ENCODE results near the gene CLIP2.
A peak's percentile ranks its signal among the peaks of the same experiment; 100 is the strongest.
"Not testable (repeated sequence)": the region's sequence is repeated elsewhere in the genome, so short reads cannot be mapped to it uniquely, and the experiment has no call there.

CLIP2 gene

DNA sequence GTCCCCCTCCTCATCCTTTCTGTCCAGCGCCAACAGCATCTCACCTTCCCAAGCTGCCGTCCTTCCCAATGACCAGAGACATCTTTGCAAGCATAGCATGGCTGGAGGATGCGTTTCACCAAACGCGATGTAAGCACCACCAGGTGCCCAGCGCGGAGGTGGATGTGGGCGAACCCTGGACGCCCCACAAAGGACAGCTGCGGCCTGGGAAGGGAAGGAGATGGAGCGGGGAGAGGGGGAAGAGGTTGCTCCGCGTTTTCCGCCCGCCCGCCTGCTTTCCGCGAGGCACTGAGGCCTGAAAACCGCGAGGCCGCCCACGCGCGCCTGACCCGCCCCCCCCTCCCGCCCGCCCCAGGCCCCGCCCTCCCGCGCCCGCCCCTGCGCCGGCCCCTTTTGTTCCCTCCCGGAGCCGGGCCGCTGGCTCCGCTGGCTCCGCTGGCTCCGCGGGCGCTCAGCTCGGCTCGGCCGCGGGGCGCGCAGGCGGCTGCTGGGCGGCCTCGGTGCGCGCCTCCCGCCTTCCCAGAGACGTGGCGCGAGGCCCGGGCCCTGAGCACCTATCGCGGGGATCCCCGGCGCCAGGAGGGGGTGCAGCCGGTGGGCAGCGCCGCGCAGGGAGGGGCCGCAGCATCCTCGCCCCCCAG, at the start of gene CLIP2:
CLIP2 (plus strand) TSS at position 390 of the 641 bp plus-strand sequence. CDS start 28,140 bp downstream, outside the sequence.
- peak; percentile 50 to 72 for DNase-seq (ENCODE audit: low read depth in 2 of 2)

DNA sequence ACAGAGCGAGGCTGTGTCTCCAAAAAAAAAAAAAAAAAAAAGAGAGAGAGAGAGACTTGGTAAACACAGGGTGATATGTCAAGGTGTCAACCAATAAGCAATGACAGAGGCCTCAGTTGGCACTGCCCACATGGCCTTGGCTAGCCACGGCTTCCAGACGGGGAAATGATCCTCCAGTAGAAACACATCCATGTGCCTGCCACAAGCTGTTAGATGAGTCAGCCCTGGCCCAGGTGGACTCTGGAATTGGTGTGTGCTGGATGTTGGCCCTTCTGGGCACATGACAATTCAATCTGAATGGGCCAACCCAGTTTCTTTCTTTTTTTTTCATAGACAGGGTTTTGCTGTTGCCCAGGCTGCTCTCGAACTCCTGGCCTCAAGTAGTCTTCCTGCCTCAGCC, 48.7 kb upstream of the CLIP2 start:
- DNase-seq (ENCODE audit: low read depth in 2 of 2): no peak

DNA sequence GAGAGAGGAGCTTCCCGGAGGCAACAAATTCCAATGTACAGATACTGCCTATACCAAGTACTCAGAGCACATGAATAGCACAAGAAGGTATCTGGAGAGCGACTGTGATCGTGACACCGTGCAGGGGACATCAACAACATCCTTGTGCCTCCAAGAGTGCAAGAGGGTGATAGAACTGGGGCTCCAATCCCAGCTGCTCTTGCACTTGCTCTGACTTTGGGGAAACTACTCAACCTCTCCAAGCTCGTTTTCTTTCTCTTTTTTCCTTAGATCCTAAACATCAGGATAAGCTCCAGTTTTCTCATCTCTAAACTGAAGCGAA, 47.1 kb upstream of the CLIP2 start:
- DNase-seq (ENCODE audit: low read depth in 2 of 2): no peak

DNA sequence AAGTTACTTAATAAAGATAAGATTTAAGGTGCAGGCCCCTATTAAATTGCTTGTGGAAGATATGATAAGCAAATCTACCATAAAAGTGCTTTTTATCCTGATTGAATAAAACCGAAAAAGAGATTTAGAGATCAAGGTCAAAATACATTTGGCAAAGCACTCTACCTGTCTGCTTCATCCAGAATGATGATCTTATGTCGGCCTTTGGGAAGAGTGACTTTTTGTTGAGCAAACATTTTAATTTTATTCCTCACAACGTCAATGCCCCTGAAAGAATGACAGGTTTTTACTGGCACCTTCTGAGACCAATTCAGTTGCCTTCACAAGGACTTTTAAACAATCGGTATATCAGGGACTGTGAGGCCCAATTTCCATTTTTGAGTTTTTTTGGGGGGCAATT, 42.7 kb upstream of the CLIP2 start:
- DNase-seq (ENCODE audit: low read depth in 2 of 2): no peak

DNA sequence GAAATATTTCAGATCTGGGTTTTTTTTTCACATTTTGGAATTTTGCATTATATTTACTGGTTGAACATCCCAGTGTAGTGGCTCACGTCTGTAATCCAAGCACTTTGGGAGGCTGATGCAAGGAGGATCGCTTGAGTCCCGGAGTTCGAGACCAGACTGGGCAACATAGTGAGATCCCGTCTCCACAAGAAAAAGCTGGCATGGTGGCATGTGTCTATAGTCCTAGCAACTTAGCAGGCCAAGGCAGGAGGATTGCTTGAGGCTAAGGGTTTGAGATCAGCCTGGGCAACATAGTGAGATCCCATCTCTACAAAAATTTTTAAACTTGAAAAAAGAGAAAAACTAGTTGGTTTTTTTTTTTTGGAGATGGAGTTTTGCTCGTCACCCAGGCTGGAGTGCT, 41.1 kb upstream of the CLIP2 start:
- DNase-seq (ENCODE audit: low read depth in 2 of 2): no peak

DNA sequence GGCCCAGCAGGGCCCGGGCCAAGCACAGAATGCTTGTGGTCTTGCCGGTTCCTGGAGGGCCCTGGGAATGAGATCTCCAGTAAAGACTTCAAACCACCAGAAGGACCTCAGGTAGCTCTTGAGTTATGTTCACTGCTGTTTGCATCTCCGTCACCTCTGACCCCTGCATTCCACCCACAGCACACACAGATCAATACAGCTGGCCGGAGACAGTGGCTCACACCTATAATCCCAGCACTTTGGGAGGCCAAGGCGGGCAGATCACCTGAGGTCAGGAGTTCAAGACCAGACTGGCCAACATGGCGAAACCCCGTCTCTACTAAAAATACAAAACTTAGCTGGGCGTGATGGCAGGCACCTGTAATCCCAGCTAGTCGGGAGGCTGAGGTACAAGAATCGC, 40.1 kb upstream of the CLIP2 start:
- DNase-seq (ENCODE audit: low read depth in 2 of 2): not testable (repeated sequence)

DNA sequence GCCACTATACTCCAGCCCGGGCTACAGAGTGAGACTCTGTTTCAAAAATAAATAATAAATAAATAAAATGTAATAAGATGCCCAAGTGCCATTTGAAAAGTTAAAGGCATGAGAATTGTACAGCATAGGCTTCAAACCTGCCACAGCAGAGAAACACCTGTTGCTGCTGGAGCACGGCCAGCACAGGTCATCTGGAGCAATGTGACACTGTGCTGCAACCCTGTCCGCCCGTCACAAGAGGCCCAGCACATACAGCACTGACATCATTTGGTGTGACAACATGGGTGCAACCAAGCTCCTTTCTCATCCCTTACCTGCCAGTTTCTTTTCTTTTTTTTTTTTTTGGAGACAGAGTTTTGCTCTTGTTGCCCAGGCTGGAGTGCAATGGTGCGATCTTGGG, 36.3 kb upstream of the CLIP2 start:
- DNase-seq (ENCODE audit: low read depth in 2 of 2): no peak

DNA sequence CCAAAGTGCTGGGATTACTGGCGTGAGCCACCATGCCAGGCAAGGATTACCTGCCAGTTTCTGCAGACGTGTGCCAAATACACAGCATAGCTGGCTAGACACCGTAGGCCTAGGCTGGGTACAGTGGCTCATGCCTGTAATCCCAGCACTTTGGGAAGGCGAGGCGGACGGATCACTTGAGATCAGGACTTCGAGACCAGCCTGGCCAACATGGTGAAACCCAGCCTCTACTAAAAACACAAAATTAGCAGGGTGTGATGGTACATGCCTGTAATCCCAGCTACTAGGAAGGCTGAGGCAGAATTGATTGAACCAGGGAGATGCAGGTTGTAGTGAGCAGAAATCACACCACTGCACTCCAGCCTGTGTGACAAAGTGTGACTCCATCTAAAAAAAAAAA, 35.9 kb upstream of the CLIP2 start:
- DNase-seq (ENCODE audit: low read depth in 2 of 2): no peak

DNA sequence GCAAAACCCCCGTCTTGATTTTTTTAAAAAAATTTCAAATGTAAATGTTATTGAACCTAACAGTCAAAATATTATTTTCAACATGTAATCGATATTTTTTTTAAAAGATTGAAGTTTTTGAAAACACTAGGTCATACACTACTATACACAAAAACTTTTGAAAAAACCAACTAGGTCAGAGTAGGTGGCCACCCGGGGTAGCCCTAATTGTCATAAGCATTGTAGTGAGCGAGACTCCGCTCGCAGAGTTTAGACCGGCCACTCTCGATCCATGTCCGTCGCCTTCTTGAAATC, 35.4 kb upstream of the CLIP2 start:
- no peak for DNase-seq (ENCODE audit: low read depth in 2 of 2)

DNA sequence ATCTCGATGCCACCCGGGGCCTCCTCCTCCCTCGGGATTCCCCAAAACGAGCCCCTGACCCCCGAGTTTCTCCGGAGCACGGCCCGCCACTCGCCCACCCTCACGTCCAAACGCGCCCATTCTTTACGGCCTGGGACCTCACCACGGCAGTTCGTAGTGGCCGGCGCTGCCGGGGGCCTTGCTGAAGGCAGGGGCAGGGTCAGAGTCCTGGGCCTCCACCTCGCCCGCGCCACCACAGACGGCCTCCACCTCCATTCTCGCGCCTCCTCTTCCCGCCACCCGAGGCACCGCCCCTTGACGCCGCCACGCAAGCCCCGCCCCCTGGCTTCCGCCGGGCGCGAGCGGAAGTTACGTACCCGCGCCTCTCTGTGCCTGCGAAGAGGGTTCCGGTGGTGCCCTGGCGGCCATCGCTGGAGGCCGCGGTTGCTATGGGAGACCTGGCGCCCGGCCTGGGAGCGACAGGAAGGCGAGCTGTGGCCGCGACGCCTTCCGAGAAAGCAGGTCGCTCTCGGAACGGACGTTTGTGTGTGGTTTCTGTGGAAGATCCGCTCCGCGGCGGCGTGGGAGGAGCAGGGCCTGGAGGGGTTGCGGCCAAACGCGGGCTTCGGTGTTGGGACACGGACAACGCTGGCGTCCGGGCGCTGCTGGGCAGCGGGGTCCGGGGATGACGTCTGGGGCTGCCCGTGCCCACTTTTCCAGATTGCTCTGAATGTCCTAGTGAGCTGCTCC, 34.9 kb upstream of the CLIP2 start, which contains the start of gene RFC2:
RFC2 (minus strand) TSS at position 271 of the 729 bp plus-strand sequence; CDS start at position 255, 16 bp downstream.
- DNase-seq (ENCODE audit: low read depth in 2 of 2): peak; percentile 84 to 93

DNA sequence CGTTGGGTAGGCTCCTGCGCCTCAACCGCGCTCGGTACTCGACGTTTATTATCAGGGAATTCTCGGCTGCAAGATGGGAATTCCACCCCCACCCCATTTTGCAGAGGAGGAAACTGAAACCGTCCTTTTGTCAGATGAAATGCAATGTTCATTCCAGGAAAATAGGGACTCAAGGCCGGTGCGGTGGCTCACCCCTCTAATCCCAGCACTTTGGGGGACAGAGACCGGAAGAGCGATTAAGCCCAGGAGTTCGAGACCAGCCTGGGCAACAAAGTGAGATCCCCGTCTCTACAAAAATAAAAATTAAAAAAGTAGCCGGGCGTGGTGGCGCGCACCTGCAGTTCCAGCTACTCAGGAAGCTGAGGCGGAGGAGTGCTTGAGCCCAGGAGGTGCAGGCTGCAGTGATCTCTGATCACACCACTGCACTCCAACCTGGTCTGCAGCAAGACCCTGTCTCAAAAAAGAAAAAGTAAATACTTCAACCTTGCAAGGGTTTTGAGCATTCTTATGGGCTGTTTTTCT, 34.3 kb upstream of the CLIP2 start:
- no peak for DNase-seq (ENCODE audit: low read depth in 2 of 2)

DNA sequence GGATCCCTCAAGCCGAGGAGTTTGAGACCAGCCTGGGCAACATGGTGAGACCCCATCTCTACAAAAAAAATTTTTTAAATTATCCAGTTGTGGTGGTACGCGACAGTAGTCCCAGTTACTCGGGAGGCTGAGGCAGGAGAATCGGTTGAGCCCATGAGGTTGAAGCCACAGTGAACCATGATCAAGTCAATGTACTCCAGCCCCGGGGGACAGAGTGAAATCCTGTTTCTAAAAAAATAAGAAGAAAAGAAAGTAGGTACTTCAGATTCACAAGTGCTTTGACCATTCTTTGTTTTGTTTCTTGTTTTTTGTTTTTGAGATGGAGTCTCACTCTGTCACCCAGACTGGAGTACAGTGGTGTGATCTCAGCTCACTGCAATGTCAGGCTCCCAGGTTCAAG, 33.7 kb upstream of the CLIP2 start:
- DNase-seq (ENCODE audit: low read depth in 2 of 2): not testable (repeated sequence)

DNA sequence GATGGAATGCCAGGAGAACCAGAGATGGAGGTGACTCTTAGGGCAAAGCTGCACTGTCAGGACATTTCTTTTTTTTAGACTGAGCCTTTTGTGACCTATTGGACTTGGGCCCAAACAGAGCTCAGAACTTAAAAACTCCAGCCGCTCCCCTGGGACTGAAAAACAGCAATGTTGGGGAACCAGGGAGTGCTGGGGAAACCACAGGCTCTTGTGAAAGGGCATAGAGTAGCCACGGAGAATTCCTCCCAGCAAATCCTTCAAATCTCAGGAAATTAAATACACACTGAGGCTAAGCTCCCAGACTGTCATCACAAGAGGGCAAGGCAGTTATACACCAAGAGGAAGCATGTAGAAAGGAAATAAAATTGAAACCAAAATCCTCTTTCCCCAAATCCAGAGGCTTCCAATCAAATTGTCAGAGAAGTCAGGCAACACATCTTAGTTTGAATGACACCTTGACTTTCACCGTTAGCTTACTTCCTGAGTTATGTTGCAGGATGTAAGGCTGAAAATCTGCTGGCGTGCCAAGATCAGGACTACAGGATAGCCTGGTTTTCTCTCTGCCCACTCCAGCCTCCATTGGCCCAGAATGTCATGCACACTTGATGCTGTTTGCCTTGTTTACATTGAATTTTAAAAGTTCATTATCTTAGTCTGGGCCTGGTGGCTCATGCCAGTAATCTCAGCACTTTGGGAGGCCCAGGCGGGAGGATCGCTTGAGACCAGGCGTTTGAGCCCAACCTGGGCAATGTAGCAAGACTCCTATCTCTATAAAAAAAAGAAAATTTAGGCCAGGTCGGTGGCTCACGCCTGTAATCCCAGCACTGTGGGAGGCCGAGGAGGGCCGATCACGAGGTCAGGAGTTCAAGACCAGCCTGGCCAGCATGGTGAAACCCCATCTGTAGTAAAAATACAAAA, 32.5 kb upstream of the CLIP2 start:
- DNase-seq (ENCODE audit: low read depth in 2 of 2): no peak

DNA sequence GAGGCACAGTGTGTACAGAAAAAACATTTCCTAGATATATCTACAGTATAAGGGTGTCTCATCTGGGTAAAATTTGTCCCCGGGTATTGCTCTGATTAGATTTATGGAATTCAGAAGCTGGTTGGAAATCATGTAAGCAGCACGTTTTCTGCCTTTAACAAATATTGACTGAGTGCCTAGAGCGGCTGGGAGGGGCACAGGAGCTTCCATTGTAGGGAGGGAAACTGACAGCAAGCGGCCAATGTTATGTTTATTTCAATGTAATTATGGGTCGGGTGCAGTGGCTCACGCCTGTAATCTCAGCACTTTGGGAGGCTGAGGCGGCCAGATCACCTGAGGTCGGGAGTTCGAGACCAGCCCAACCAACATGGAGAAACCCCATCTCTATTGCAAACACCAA, 30.6 kb upstream of the CLIP2 start:
- DNase-seq (ENCODE audit: low read depth in 2 of 2): no peak

DNA sequence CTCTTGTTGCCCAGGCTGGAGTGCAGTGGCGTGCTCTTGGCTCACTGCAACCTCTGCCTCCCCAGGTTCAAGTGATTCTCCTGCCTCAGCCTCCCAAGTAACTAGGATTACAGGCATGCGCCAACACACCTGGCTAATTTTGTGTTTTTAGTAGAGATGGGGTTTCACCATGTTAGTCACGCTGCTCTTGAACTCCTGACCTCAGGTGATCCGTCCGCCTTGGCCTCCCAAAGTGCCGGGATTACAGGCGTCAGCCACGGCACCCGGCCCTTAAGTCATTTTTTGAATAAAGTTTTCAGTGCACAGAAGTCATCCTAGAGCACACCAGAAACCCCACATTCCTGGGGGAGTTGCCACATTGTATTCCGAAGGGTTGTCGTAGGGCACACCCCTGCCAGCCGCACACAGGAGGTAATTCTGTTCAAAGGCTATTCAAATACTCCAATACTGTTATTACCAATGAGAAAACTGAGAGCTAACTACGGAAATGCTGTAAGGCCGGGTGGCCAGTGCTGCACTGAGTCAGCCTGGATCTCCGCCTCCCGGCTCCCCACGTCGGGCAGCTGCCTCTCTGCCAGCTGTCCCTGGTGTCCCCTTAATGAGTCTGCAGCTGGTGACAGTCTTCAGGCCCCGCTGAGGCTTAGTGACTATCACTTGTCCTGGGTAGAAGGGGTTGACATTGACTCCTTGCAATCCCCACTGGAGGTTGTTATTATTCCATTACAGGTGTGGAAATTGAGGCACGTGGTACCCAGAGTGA, 26.4 kb upstream of the CLIP2 start:
- DNase-seq (ENCODE audit: low read depth in 2 of 2): no peak

DNA sequence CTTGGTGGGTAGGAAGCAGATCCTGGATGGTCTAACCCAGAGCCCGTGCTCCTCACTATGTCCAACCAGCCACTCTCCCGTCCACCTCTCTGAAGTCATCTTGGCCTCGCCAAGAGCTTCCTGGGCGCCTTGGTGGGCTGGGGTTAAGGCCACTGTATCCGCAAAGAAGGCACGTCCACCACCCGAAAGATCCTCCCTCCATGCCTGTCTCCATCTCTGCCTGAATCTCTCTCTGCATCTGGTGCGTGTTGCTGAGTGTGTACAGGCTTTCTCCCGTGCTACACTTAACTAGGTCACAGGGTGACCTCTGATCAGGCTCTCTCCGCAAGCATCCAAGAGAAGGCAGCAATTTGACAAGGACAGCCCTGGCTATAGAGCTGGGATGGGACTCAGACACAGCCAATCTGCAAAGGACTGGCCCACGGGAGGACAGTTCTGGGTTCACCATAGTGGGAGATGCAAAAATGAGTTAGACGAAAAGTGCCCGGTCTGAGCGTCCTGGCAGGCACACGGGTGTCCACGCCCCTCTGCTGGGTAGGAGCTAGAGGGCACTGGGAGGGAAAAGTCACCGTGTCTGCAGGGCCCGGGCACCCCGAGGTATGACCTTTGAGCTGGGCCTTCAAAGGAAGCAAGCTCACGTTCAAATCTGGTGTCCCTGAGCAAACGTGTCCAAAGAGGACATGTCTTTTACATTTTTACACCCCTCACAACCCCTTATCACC, 25.6 kb upstream of the CLIP2 start:
- no peak for DNase-seq (ENCODE audit: low read depth in 2 of 2)

DNA sequence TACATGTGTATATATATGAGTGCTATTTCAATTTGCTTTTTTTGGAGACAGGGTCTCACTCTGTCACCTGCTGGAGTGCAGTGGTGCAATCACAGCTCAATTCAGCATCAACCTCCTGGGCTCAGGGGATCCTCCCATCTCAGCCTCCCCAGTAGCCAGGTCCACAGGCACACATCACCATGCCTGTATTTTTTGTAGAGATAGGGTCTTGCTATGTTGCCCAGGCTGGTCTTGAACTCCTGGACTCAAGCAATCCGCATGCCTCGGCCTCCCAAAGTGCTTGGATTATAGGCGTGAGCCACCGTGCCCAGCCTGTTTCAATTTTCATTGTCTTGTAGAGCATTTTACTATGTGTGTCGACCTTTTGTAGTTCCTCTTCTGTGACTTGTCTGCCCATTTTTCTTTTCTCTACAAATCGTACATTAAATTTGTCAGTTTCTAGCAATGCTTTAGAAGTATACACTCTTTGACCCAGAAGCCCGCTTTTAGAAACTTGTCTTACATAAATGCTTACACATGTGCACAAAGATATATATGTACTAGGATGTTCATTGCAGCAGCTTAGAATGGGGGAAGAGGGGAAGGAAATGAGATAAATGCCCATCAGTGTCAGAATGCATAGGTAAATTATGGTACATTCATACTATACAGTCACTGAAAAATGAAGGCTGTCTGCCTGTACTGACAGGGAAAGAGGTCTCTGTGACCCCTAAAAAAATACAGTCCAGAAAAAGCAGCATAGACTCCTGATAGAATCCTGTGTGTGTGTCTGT, 22.8 kb upstream of the CLIP2 start:
- DNase-seq (ENCODE audit: low read depth in 2 of 2): no peak

DNA sequence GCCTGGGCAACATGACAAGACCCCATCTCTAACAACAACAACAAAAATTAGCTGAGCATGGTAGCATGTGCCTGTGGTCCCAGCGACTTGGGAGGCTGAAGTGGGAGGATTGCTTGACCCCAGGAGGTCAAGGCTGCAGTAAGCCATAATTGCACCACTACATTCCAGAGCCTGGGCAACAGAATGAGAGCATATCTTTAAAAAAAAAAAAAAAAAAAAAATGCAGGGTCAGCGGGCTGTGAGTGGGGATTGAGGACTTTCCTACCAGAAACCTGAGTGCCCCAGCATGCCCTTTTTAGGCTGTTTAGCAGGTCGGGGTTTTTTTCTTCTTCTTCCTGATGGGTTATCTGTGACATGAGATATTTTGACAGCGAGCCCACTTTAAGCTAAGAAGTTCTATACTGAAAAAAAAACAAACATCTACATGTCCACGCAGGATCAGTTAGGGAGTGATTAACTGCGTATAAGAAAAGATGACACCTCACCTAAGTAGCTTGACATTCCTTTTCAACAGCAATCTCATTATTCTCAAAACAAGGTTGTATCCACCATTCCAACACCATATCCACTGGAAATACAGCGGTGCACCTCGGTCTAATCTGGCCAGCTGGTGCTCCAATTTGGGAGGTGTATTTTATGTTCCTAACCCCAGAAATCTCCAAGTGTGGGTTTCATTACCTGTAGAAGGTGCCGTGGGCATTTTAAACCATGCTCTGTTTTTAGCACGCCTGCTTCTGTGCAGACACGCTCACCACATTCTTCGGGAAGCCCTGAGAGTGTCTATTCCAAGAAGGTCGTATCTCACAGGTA, 21.2 kb upstream of the CLIP2 start:
- no peak for DNase-seq (ENCODE audit: low read depth in 2 of 2)

DNA sequence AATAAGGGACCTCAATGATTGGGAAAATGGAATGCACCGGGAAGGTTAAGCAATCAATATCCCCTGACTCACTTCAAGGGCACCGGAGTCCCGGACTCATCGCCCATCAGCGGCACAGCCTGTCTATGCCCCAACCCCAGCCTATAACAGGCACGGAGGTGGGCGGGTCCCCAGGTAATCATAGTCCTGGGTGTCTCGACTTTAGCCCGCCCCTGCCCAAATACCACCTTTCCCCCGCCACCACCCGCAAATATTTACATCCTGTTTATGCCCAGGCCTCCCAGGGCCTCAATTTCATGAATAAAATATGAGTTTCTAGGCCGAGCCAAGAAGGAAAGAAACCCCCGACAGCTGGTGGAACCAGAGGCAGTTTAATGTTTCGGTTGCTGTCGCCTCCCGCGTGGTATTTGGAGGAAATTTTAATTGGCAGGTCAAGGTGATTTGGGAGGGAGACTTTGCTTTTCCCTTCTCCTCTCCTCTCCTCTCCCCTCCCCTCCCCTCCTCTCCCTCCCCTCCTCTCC, 19.4 kb upstream of the CLIP2 start:
- DNase-seq (ENCODE audit: low read depth in 2 of 2): peak; percentile 10 to 29

All from stimulated activated CD8-positive, alpha-beta memory T cell treated with anti-CD3 and anti-CD28 coated beads, Interleukin-15, amount 100 ng/mL, for 4 hours (primary cell).